Gastroesophageal sphincter (tissue), 4 donors: ENCODE data around the gene CAP1. TPM values are rescaled to one million over a fixed set of nuclear protein-coding genes. Genes with fewer than 3 reads are reported as not detected.

Experiments
- ATAC-seq: fragments of 150-250 bp; one replicate; pipeline ENCODE4 v1.9.1; 2016; ENCODE audit warnings: mild to moderate bottlenecking, moderate library complexity
- H3K27ac ChIP-seq, 4 donors: fragments of 200-600 bp; sonication (generic) in 3 of 4; 1 replicate in 3 of 4; 2 replicates in 1 of 4; pipeline ENCODE4 v1.5.1; 2016 to 2019
- H3K27me3 ChIP-seq: fragments of 200-600 bp; sonication (generic); one replicate; pipeline ENCODE4 v1.5.1; 2019
- H3K36me3 ChIP-seq, 2 donors: fragments of 200-600 bp; sonication (generic); one replicate each; pipeline ENCODE4 v1.5.1; 2019; ENCODE audit warnings: control low read depth in 1 of 2
- H3K4me1 ChIP-seq, 3 donors: fragments of 200-600 bp; sonication (generic); 1 replicate in 2 of 3; 2 replicates in 1 of 3; pipeline ENCODE4 v1.5.1; 2016 to 2019; ENCODE audit warnings: control low read depth in 2 of 3
- H3K4me3 ChIP-seq, 2 donors: fragments of 200-600 bp; sonication (generic); one replicate each; pipeline ENCODE4 v1.5.1; 2019; ENCODE audit warnings: mild to moderate bottlenecking in 1 of 2, moderate library complexity in 1 of 2
- H3K9me3 ChIP-seq, 3 donors: fragments of 200-600 bp; sonication (generic); one replicate each; pipeline ENCODE4 v1.5.1; 2017 to 2019; ENCODE audit warnings: control low read depth in 2 of 3
- EP300 ChIP-seq: sonication (generic); formaldehyde crosslinking; IDR thresholded peaks from one replicate; pipeline ENCODE4 v1.6.1; 2017; ENCODE audit warnings: antibody characterized with exemption, mild to moderate bottlenecking
- POLR2A ChIP-seq, 2 donors: fragments of 450-650 bp; IDR thresholded peaks; one replicate each; pipeline ENCODE4 v1.6.1; 2017; ENCODE audit warnings: antibody characterized with exemption in 2 of 2, mild to moderate bottlenecking in 2 of 2, moderate library complexity in 1 of 2
- POLR2AphosphoS5 ChIP-seq: sonication (generic); formaldehyde crosslinking; IDR thresholded peaks from one replicate; pipeline ENCODE4 v1.6.1; 2017; ENCODE audit warnings: antibody characterized with exemption
- WGBS, 2 donors: methylation state at CpG; one replicate each; pipeline ENCODE4 v1.1.5; 2018; ENCODE audit warnings: low coverage in 1 of 2; 5-methylcytosine and 5-hydroxymethylcytosine counted together
- total RNA-seq, 4 donors: library from RNA; depleted of rRNA; stranded (reverse); fragments of >200 nt; gene quantifications; one replicate each; pipeline ENCODE4 v1.1.0, GENCODE V29; 2016
- TF ChIP-seq, protein P1 (sequence below), 4 experiments: fragments of 200-600 bp in 2 of 4; fragments of 450-650 bp in 2 of 4; sonication (generic) in 1 of 4; IDR thresholded peaks; one replicate each; pipeline ENCODE4 v1.5.1; 2017 to 2019; ENCODE audit warnings: antibody characterized with exemption in 4 of 4, mild to moderate bottlenecking in 2 of 4, moderate library complexity in 2 of 4

Gene CAP1, protein sequence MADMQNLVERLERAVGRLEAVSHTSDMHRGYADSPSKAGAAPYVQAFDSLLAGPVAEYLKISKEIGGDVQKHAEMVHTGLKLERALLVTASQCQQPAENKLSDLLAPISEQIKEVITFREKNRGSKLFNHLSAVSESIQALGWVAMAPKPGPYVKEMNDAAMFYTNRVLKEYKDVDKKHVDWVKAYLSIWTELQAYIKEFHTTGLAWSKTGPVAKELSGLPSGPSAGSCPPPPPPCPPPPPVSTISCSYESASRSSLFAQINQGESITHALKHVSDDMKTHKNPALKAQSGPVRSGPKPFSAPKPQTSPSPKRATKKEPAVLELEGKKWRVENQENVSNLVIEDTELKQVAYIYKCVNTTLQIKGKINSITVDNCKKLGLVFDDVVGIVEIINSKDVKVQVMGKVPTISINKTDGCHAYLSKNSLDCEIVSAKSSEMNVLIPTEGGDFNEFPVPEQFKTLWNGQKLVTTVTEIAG
- 100 to 1,000 TPM; 421 to 533 (median 500) TPM for total RNA-seq

DNA sequence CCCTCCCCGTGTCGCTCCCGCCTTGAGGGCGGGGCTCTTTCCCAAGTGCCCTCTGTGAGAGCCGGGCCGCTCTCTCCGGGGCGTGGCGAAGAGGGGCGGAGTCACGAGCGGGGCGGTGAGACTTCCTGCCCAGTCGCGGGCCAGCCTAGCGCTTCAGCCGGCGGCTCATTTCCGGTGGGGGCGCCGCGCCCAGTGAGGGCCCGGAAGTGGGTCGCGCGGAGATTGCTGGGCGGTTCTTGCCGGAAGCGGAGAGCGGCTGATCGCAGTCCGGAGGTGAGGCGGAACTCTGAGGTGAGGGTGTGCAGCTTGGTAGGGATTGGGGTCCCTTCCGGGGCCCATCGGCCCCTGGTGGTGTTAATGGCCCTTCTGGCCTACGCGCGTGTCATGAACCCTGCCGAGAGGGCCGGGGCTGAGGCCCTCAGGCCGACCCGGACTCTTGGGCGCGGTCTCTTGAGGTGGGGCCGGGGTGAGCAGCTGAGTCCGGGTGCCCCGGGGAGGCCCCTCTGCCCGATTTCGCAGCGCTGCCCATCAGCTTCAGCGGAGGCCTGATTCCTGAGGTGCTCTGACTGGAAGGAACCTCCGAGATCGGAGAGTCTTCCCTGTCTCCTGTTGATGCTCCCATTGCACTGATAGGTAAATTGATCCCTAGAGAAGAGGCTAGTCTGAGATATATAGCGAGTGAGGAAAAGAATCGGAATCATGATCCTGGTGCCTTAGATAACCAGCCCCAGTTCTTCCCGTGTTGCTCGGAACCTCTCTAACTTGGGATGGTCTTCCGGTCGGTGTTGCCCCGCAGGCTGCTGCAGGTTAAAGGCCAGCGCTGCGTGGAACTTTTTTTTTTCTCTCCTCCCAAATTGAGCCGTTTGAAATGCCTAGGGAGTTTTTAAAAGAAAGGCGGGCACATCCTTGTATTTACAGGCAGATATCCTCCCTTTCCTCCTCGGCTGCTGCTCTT, at the start of gene CAP1:
TSS of gene CAP1 (plus strand) at position 219 of the 955 bp plus-strand sequence. CDS start 18,618 bp downstream, outside the sequence.
- H3K27ac ChIP-seq: peak within 1 kb of the TSS; percentile 93 to 100 (median 98)
- WGBS, 2 donors: 0% methylated on average over 1 to 11 of the region's 65 CpGs
- peak within 1 kb of the TSS; percentile 88 to 92 for H3K4me3 ChIP-seq
- H3K27me3 ChIP-seq: no peaks in the 10 kb centered on the region
- TF ChIP-seq, protein P1, sequence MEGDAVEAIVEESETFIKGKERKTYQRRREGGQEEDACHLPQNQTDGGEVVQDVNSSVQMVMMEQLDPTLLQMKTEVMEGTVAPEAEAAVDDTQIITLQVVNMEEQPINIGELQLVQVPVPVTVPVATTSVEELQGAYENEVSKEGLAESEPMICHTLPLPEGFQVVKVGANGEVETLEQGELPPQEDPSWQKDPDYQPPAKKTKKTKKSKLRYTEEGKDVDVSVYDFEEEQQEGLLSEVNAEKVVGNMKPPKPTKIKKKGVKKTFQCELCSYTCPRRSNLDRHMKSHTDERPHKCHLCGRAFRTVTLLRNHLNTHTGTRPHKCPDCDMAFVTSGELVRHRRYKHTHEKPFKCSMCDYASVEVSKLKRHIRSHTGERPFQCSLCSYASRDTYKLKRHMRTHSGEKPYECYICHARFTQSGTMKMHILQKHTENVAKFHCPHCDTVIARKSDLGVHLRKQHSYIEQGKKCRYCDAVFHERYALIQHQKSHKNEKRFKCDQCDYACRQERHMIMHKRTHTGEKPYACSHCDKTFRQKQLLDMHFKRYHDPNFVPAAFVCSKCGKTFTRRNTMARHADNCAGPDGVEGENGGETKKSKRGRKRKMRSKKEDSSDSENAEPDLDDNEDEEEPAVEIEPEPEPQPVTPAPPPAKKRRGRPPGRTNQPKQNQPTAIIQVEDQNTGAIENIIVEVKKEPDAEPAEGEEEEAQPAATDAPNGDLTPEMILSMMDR (IDR thresholded peaks at IDR 0.05): peak in 1 of 4 experiments; percentile 12
- TF ChIP-seq POLR2AphosphoS5 (peak; percentile 62), EP300 (no peak), POLR2A (IDR thresholded peaks at IDR 0.05) (no peak)
- peaks cover 5 to 84% (median 43%) of the 10 kb centered on the region in 3 donors for H3K4me1 ChIP-seq
- ATAC-seq: peak; percentile 95
- H3K9me3 ChIP-seq: no peaks in the 10 kb centered on the region
- no peaks in the 10 kb centered on the region for H3K36me3 ChIP-seq

DNA sequence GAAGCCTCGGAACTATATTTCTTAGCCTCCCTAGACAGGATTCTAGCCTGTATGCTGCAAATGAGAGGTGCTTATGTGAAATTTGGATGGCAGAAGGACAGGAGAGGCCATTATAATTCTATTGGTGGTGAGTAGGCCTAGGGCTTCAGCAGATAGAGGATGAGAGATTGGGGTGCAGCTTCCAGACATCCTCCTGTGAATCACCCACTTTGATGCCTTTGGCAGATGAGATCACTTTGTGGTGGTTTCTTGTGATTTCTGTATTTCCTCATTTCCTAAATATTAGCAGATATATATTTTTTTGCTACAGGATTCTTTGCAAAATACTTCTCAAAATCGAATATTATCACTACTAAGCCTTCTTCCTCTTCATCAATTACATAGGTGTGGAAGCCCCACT, 48.3 kb upstream of the CAP1 start:
- ATAC-seq: no peak
- no peaks in the 10 kb centered on the region for H3K27me3 ChIP-seq
- WGBS, 2 donors: 87 to 100% methylated on average over 2 of the region's 2 CpGs
- TF ChIP-seq POLR2AphosphoS5 (no peak), POLR2A (IDR thresholded peaks at IDR 0.05) (no peak), EP300 (no peak)
- TF ChIP-seq, protein P1 (IDR thresholded peaks at IDR 0.05): no peak
- no peak overlapping the region for H3K27ac ChIP-seq
- no peaks in the 10 kb centered on the region for H3K36me3 ChIP-seq
- no peaks in the 10 kb centered on the region for H3K9me3 ChIP-seq
- no peaks in the 10 kb centered on the region for H3K4me1 ChIP-seq
- no peak overlapping the region for H3K4me3 ChIP-seq

DNA sequence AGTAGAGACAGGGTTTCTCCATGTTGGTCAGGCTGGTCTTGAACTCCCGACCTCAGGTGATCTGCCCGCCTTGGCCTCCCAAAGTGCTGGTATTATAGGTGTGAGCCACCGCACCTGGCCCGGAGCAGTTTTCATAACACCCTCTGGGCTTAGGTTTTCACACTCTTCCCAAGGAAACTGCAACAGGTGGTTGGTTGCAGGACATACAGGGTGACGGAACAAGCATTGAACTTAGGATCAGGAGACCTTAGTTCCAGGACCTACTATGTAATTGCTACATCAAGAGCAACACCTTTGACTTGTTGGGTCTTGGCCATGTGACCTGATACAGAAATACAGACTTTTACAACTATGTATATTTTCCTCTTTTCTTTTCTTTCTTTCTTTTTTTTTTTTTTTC, 47.6 kb upstream of the CAP1 start:
- no peak for TF ChIP-seq POLR2A (IDR thresholded peaks at IDR 0.05)
- TF ChIP-seq EP300: no peak
- TF ChIP-seq POLR2AphosphoS5: no peak
- TF ChIP-seq, protein P1 (IDR thresholded peaks at IDR 0.05): no peak
- Histone ChIP-seq H3K4me3 (no peak overlapping the region), H3K27ac (no peak overlapping the region), H3K4me1 (no peaks in the 10 kb centered on the region), H3K36me3 (no peaks in the 10 kb centered on the region), H3K27me3 (no peaks in the 10 kb centered on the region), H3K9me3 (no peaks in the 10 kb centered on the region)
- WGBS, 2 donors: 97 to 100% methylated on average over 2 to 5 of the region's 5 CpGs
- no peak for ATAC-seq

DNA sequence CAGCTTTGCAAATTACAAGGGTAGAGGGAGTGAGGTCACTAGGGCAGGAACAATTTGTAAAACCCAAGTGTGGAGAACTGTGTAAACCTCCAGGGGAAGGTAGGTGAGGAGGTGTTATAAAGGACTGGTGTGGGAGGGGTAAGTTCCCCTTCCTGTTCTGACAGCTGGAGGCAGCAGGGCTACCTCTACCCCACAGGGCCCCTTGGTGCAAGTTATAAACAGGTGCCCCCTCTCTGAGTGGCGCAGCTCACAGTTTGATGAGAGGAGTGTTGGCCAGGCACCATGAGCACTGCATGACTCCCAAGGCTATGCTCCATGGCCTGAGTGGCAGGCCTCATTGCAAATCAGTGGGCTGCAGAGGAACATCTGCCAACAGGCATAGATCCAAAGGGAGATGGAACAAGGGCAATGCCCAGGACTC, 44.5 kb upstream of the CAP1 start:
- 100% methylated on average over 1 of the region's 1 CpG; no CpG with 5 or more reads in 1 of the 2 donors for WGBS, 2 donors
- Histone ChIP-seq H3K36me3 (no peaks in the 10 kb centered on the region), H3K9me3 (no peaks in the 10 kb centered on the region), H3K27me3 (no peaks in the 10 kb centered on the region), H3K27ac (no peak overlapping the region), H3K4me3 (no peak overlapping the region), H3K4me1 (no peaks in the 10 kb centered on the region)
- no peak for ATAC-seq
- no peak for TF ChIP-seq POLR2A (IDR thresholded peaks at IDR 0.05)
- TF ChIP-seq, protein P1 (IDR thresholded peaks at IDR 0.05): no peak
- no peak for TF ChIP-seq POLR2AphosphoS5
- no peak for TF ChIP-seq EP300
